Suprapubic skin (tissue), 4 donors: ENCODE results near the gene RTKN.

Experiments used
- EP300 ChIP-seq: sonication (generic); formaldehyde crosslinking; IDR thresholded peaks from one replicate; pipeline ENCODE4 v1.6.1; 2017; ENCODE audit warnings: antibody characterized with exemption
- POLR2A ChIP-seq, 2 donors: fragments of 450-650 bp; IDR thresholded peaks; one replicate each; pipeline ENCODE4 v1.6.1; 2017; ENCODE audit warnings: antibody characterized with exemption in 2 of 2, mild to moderate bottlenecking in 2 of 2, moderate library complexity in 2 of 2
- POLR2AphosphoS5 ChIP-seq, 3 donors: sonication (generic); formaldehyde crosslinking; IDR thresholded peaks; one replicate each; pipeline ENCODE4 v1.6.1; 2017; ENCODE audit warnings: antibody characterized with exemption in 3 of 3
- TF ChIP-seq, protein P1 (sequence below), 2 donors: fragments of 200-600 bp in 1 of 2; fragments of 450-650 bp in 1 of 2; sonication (generic) in 1 of 2; IDR thresholded peaks; one replicate each; pipeline ENCODE4 v1.5.1; 2016 to 2019; ENCODE audit warnings: antibody characterized with exemption in 2 of 2, mild to moderate bottlenecking in 1 of 2, moderate library complexity in 1 of 2

DNA sequence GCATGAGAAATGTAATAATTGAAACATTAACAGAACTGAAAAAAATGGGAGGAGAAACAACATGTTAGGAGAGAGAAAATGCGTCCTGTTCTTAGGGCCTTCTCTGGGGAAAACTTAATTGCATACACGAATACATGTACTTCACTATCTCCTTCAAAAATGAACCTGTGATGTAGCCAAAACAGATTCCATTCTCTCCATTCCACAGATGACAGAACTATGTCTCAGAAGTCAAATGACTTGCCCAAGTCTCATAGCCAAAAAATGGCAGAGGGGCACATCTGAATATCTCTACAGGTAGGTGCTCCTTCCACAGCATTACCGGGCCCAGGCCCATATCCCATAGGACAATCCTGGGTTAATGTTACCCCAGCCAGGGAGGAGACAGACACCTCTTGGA is 57.7 kb downstream of the RTKN start:
- TF ChIP-seq POLR2A (IDR thresholded peaks at IDR 0.05) (no peak), POLR2AphosphoS5 (IDR thresholded peaks at IDR 0.05) (no peak), EP300 (no peak)
- TF ChIP-seq, protein P1, sequence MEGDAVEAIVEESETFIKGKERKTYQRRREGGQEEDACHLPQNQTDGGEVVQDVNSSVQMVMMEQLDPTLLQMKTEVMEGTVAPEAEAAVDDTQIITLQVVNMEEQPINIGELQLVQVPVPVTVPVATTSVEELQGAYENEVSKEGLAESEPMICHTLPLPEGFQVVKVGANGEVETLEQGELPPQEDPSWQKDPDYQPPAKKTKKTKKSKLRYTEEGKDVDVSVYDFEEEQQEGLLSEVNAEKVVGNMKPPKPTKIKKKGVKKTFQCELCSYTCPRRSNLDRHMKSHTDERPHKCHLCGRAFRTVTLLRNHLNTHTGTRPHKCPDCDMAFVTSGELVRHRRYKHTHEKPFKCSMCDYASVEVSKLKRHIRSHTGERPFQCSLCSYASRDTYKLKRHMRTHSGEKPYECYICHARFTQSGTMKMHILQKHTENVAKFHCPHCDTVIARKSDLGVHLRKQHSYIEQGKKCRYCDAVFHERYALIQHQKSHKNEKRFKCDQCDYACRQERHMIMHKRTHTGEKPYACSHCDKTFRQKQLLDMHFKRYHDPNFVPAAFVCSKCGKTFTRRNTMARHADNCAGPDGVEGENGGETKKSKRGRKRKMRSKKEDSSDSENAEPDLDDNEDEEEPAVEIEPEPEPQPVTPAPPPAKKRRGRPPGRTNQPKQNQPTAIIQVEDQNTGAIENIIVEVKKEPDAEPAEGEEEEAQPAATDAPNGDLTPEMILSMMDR (IDR thresholded peaks at IDR 0.05): no peak
